SHP77 (cell line): ENCODE results near the gene ARHGEF4.

Source experiments
- DNase-seq, 2 experiments: peaks; one replicate each; lab custom pipeline; 2025; lab: John Stamatoyannopoulos, UW

The ARHGEF4 gene

DNA sequence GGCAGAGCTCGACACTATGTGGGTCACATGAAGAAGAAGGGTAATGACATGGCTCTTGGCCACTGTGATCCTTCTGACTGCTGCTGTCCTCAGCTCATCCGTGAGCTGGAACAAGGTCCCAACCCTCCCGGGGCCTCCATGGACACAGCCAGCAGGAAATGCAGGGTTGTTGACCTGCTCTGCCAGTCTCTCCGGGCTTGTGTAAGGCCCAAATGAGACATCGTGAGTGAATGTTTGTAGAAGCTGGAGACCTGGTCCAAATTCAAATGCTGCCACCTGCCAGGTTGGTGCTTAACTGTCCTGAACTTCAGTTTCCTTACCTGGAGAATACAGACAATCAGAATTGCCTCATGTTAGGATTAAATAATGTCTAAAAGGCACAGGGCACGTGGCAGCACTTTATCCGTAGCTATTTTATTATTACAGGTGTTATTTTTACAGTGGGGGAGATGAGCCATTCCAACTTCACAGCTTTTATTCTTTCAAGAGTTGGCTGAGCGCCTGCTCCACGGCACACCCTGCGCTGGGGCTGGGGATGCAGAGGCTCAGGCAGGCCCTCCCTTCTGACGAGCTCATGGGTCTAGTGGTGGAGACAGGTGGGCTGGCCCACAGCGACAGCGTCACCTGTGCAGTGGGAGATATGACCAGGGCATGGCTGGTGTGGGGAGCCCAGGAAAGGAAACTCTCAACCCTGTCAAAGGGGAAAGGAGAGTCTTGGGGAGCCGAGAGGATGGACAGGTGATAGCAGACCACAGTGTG lies 15.1 kb downstream of the ARHGEF4 start:
- no peak for DNase-seq

- DNase-seq, result no peak
These were observed 15.9 kb downstream of the ARHGEF4 start for GRCh38 chr2:130852521-130853115.

- DNase-seq, result no peak
These were observed 16.7 kb downstream of the ARHGEF4 start for GRCh38 chr2:130853391-130853790.

GRCh38 chr2:130854301-130854700 lies 17.6 kb downstream of the ARHGEF4 start:
- no peak for DNase-seq

DNA sequence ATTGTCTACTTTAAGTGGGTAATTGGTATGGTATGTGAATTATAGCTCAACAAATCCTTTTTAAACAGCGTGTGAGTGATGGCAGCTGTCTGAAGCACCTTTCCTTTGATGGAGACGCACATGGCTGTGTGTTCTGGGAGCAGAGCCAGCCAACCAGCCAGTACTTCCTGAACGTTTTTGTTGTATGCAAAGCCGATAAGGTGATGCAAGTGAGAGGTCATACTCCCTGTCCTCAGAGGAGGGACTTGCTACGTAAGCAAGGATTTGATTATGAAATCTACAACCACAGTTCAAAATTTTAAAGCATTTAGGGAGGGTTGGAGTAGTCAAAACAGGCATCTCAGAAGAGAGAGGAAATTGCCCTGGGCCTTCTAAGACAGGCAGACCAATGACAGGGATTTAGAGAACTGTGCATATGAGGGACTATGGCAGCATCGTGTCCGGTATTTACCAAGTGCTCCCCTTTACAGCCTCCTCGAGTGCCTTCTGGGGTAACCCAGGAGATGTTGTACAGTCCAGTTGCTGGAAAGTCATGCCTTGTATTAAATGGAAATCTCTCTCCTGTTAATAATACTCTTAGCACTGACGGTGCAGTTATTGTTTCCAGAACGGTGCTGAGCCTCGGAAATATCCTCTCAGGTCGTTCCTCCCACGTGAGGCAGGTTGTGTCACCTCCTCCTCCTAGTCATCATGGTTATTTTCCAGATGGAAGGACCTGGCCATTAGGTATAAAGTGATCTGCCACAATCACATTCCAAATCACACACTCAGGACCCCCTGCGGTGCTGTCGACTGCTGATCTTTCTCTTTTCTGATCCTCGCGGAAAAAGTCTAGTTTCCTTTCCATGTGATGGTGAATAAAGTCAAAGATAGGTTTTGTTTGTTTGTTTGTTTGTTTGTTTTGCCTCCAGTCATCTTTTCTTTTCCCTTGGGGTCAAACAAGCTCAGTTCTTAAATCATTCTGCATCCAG lies 28.4 kb downstream of the ARHGEF4 start:
- peak; percentile 40 to 69 for DNase-seq

DNA sequence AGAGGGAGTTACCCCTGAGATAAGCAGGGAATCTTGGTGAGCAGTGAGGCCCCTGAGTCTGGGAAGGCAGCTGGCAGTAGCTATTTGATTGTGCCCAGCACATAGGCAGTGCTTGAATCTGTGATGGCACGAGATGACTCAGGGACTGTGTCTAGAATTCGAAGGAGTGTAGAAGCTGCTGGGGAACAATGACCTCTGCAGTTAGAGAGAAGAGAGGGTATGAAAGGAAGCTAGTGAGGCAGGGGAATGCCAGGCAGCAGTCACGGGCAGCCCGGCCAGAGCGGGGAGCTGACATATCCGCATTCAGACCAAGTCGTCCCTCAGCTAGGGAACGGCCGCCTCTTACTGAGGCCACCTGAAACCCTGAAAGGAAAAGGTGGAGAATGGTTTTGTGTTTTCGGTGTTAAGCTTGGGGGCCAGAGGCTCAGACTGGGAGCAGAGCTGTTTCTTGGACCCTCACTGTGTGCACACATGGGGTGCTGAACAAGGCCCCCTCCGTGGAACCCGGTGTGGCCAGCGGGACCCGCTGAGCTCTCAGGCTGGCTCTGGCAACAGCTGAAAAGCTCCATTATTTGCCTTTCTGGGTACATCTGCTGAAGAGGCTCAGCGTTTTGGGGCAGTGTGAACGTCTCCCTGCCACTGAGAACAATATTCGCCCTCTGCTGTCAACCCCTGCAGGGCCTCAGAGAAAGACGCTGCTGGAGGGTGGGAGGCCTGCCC lies 32.9 kb downstream of the ARHGEF4 start:
- no peak for DNase-seq

DNA sequence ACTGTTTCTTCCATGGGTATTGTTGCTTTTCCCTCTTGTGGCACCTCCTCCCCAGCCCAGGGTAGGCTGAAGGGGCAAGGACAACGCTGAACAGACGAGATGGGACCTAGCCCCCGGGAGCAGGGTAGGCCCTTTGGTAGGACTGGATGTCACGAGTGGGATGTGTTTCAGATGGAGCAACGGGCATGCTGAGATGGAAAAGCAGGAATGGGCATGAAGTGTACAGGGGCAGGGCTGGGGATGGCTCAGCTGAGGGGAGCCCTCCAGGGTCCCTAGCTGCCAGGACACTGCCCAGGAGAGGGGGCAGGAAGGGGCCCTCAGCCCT lies 33.4 kb downstream of the ARHGEF4 start:
- no peak for DNase-seq

GRCh38 chr2:130870779-130871178 lies 34.1 kb downstream of the ARHGEF4 start:
- DNase-seq, result no peak

- no peak for DNase-seq
These were observed 35.4 kb downstream of the ARHGEF4 start for GRCh38 chr2:130871843-130872740.

DNA sequence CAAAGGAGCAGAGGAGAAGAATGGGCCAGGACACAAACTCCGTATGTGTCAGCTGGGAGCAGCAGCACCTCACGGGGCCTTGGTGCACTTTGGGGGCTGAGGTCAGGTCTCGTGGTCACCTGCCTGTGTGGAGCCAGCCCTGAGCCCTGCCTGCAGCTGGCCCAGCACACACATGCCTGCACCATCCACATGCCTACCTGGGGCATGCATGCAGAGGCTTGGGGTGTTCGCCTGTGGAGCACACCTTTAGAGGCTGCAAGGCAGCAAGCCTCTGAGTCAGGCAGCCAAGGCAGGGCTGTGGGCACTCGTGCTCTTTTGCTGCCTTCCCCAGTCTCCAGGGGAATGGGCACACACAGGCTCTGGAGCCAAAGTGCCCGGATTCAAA lies 36.0 kb downstream of the ARHGEF4 start:
- DNase-seq, result no peak

DNA sequence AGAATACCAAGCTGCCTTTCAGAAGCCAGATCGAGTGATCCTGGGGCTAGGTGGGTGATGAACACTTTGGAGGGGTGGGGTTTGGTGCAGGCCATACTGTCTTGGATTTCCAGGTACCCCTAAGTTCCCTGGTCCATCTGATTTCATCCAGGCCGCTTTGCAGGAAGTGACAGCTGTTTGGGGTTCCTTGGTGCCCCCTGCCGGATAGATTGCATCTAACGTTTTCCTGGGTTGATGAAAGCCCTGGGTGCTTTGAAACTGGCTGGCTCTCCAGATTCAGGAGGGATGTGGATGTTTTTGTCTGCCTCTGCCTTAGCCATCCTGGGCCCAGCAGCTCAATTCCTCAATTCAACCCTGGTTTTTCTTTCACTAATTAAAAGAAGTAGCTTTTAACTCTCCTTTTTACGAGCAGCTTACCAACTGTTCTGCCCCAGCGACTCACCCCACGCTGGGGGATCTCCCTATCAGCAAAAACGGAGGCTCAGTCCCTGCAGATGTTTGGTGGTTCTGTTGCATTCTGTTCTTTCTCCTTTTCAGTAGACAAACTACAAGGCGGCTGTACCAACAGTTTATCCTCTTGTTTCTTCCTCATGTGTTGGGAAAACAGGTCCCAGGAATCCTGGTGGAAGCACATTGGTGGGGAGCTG lies 37.1 kb downstream of the ARHGEF4 start:
- peak; percentile 12 to 72 for DNase-seq

- no peak for DNase-seq
These were observed 37.8 kb downstream of the ARHGEF4 start for GRCh38 chr2:130874512-130874911.

DNA sequence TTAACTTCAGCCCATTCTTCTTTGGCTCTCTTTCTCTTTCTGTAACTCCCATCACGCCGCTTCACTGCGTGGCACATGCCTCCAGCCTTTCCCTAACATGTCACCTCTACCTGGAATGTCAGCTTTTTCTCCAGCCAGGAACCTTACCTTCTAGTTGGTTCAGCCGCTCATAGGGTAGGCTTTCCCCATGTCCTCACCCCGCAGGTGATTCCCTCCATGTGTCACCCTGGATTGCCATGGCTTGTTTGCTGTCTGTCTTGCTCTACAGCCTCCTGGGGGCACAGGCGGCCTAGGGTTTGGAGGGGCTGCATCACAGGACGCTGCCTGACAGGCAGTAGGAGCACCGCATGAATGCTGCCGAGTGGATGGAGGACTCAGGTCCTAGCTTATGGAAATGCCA lies 39.2 kb downstream of the ARHGEF4 start:
- DNase-seq, result no peak

DNA sequence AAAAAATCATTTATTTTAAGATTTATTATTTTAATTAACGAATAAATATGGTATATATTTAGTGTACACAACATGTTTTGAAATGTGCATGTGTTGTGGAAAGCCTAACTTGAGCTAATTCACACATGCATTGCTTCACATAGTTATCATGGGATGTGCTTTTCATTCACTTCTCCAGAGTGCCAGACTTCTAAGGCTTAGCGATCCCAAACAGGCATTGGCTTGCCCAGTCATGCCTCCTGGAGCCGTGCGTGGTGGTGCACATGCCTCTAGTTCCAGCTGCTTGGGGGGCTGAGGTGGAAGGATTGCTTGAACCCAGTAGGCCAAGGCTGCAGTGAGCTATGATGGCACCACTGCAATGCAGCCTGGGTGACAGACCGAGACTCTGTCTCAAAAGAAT lies 40.5 kb downstream of the ARHGEF4 start:
- no peak for DNase-seq

- no peak for DNase-seq
These were observed 41.6 kb downstream of the ARHGEF4 start for GRCh38 chr2:130878316-130878715.

GRCh38 chr2:130878933-130879332 lies 42.2 kb downstream of the ARHGEF4 start:
- no peak for DNase-seq

DNA sequence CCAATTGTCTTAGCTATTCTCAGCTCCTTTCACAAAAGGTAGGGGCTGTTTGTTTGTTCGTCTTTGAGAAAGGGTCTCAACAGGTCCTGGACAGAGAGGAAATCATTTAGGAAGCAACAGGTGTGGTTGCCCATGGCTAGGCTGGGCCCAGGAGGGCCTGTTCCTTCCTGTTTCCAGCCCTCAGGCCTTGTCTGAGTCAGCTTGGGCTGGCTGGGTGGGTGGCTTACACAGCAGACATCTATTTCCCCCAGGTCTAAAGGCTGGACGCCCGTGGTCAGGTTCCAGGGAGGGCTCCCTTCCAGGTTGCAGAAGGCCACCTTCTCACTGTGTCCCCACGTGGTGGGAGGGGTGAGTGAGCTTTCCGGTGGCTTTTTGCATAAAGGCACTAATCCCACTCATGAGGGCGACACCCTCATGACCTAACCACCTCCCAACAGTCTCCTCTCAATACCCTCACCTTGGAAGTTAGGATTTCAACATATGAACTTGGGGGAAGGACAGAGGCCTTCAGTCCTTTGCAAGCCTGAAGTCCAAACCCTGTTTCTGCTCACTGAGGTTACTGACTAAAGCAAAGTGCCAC lies 45.5 kb downstream of the ARHGEF4 start:
- no peak for DNase-seq

GRCh38 chr2:130882991-130883390 lies 46.3 kb downstream of the ARHGEF4 start:
- DNase-seq, result no peak

GRCh38 chr2:130883496-130883895 lies 46.8 kb downstream of the ARHGEF4 start:
- no peak for DNase-seq

DNA sequence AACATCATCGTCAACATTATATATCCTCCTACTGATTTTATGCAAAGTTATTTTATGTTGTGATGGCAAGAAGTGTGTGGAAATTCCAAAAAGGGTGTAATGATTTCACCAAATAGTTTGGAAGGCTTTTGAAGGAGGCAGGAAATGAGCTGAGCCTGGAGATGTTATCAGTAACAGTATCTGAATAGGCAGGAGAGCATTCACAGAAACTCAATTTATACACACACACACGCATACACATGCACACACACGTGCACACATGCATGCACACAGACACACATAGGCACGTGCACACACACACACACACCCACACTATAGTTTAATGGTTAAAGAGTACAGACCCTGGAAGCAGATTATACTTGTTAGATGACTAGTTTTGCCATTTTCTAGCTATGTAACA lies 47.3 kb downstream of the ARHGEF4 start:
- no peak for DNase-seq
